SIG-M5 treated with dmso at 0.1 percent for 504 hours (cell line): ENCODE measurements around the gene SPOCD1.

Experiments
- DNase-seq: peaks from one replicate; lab custom pipeline; 2025; ENCODE audit not compliant: unreplicated experiment; lab: John Stamatoyannopoulos, UW

SPOCD1 gene

DNA sequence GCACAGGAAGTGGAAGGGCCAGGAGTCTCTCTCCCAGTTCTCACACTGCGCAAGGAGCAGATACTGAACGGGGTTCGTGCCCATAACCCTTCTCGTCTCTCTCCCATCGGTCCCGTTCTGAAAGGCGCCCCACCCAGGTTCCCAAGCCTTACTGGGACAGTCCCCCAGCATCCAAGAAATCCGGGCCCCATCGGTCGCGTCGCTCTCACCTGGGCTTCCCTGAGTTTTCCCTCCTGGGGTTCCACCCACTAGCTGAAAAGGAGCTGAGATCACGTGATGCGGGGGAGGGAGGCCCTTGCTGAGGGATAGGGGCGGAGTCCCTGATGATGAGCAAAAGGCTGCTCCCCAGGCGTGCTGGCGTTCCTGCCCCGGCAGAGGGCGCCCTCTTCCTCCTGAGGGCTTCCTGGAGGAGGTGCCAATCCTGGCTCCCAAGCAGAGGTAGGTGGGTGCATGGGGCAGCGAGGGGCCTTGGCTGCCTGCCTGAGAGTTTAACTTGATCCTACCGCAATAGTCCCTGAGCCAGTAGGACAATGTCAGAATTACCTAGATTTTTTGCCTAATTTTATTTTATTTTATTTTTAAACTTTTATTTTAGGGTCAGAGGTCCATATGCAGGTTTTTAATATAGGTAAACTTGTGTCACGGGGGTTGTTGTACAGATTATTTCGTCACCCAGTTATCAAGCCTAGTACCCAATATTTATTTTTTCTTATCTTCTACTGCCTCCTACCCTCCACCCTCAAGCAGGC, at the start of gene SPOCD1:
Gene SPOCD1 (minus strand): TSS at position 271 of the 749 bp plus-strand sequence. CDS start 689 bp downstream, outside the sequence.
- DNase-seq = peak; percentile 77

DNA sequence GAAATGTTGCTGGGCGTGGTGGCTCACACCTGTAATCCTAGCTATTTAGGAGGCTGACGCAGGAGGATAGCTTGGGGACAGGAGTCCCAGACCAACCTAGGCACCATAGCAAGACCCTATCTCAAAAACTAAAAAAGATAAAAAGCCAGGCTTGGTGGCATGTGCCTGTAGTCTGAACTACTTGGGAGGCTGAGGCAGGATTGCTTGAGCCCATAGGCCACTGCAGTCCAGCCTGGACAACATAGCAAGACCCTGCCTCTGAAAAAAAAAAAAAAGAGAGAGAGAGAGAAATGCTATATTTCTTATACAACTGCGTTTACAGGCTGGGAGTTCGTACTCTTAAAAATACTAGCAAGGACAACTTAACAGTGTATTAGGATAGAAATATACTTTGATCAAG, 46.2 kb upstream of the SPOCD1 start:
- DNase-seq = no peak

DNA sequence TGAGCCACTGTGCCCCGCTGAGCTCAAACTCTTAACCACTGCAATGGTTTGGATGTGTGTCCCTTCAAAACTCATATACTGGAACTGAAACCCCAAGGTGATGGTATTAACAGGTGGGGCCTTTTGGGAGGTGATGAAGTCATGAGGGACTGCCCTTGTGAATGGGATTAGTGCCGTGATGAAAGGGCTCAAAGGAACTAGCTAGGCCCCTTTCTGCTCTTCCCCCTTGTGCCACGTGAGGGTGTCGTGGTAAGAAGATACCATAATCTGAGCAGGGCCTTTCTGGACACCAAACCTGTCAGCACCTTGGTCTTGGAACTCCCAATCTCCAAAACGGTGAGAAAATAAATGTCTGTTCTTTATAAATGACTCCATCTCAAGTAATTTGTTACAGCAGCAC, 45.5 kb upstream of the SPOCD1 start:
- DNase-seq = no peak

DNA sequence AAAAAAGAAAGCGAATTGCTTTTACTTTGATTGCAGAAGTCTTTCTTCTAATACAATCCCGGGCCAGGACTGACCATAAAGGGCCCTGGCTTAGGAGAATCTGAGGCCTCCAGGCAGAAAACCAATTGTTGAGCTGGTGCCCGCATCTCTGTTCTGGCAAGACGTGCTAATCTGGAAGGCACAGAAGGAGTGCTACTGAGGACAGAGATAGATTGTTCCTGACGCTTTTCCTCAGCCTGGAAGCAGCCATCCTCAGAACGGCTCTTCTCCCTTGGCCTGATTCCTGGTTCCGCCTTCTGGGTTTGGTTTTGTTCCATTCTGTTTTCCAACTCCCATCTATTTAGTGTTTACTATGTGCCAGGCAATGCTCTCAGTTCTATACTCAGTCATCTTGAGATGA, 44.8 kb upstream of the SPOCD1 start:
- DNase-seq = no peak

DNA sequence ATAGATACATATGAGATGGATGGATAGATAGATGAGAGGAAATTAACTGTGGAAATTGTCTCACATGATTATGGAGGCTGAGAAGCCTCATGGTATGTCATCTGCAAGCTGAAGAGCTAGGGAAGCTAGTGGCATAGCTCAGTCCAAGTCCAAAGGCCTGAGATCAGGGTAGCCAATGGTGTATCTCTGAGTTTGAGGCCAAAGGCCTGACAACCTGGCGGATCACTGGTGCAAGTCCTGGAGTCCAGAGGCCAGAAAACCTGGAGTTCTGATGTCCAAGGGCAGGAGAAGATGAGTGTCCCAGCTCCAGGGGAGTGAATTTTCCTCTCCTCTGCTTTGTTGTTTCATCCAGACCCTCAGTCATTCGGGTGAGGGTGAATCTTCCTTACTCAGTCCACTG, 43.9 kb upstream of the SPOCD1 start:
- no peak for DNase-seq

DNA sequence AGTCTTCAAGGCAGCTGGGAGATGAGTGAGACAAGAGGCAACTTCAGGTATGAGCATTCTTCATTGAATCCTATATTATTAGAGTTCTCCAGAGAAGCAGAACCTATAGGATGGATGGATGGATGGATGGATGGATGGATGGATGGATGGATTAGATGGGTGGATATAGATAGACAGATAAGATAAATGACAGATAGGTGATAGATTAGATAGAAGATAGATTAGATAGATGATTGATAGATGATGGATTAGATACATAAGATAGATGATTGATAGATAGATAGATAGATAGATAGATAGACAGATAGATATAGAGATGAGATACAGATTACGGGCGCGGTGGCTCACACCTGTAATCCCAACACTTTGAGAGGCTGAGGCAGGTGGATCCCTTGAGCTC, 43.2 kb upstream of the SPOCD1 start:
- no peak for DNase-seq

DNA sequence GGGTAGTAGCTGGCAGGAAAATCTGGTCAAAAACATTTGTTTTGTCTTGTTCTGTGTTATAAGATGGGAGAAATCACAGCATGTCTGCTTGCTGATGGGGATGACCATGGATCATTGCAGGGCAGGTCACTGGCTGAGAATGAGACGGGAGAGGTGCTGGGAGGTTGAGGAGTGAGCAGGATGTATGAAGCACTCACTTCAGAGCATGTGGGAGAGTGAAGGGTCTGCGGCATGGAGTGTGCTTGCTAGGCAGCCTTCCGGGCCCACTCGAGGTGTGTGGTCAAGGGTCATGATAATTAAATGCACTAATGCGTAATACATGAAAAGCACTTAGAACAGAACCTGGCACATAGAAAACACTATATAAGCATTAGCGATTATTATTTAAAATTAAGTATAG, 42.0 kb upstream of the SPOCD1 start:
- DNase-seq = no peak

DNA sequence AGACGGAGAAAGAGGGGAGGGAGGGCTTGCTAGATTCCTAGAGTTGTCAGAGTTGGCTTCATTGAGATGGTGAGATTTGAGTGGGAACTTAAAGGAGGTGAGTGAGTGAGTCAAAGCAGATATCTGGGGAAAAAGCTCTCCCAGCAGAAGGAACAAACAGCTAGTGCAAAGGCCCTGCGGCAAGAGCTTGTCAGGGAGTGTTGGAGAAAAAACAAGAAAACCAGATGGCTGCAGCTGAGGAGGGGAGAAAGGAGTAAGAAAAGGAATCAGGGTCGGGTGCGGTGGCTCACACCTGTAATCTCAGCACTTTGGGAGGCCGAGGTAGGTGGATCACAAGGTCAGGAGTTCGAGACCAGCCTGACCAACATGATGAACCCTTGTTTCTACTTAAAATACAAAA, 40.3 kb upstream of the SPOCD1 start:
- DNase-seq = no peak

DNA sequence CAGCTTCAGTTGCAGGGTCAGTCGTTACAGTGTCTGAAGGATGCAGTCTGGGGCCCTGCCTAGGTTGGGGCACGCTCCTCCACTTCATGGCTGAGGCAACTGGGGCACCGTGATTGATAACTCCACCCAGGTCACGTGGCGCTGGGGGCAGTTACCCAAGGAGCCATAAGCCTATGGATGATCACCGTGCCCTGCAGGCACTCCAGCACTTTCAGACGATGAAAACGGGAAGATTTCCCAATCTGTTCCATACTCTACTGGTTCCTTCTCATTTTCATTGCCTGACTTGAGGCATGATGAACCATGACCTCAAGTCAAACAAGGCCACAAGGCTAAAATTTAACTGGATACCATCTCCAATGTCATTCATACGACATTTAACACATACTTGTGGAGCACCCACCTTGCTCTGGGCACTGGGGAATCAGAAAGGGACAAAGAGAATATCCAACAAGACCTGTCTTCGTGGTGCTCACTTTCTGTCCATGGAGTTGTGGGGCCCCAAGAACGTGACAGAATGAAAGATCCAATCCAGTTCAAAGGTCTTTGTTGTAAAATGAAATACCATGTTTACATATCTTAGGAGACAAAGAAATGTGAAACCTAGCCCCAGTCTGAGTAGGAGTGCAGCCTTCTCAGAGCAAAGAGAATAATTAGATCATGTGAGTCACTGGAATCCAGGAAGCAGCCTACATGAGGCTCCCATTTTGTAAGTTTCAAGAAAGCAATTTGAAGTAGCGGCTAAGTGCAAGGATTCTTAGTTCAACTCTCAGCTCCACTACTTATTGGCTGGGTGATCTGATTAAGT, 39.4 kb upstream of the SPOCD1 start:
- DNase-seq = peak; percentile 43

DNA sequence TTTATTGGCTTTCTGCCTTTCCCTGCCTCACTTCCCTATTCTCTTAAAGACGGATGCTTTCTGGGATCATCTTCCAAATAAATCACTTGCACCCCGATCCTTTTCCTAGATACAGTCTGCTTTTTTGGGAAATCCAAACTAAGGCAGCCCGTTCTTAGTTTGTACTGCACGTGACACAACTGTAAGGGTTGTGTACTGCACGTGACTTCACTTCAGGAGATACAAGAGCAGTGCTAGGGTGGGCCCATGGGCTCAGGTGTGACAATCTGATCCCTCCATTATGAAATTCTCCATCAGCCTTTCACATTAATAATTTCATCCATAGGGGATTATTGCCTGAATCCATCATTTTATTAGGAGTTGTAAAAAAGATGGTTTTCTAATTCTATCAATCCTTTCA, 33.8 kb upstream of the SPOCD1 start:
- no peak for DNase-seq

DNA sequence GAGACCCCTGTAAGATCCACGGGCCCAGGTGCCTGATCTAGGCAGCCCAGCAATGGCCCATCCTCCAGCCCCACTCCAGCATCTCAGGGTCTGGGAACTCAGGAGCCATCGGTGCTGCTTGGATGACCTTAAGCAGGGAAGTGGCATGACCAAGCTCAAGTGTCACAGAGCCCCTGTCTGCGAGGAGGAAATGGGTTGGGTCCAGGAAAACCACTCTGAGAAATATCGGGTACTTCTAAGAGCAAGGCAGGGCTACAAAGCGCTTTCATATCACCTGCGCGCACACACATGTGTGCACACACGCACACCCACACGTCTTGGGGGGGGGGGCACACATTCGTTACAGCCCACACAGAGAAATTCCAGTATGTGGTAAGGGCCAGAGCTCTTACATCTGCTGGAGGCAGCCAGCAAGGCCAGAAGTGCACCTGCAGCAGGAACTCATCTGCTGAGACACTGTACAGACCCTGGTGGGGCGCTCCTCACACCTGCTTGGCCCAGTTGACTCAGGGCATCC, 32.6 kb upstream of the SPOCD1 start:
- no peak for DNase-seq

DNA sequence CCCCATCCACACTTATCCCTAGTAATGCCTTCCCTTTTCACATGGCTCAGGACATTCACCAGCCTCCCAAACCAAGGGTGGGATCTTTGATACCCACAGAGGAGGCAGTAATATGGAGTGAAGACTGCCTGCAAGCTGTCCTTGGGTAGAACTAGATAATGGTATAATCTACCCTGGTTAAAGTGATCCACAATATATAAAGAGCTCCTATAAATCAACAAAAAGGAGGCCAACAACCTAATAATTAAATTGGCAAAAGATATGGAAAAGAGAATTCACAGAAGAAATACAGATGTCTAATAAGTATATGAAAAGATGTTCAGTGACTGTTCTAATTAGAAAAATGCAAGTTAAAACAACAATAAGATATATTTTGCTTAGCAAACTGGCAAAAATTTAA, 30.7 kb upstream of the SPOCD1 start:
- DNase-seq = no peak

DNA sequence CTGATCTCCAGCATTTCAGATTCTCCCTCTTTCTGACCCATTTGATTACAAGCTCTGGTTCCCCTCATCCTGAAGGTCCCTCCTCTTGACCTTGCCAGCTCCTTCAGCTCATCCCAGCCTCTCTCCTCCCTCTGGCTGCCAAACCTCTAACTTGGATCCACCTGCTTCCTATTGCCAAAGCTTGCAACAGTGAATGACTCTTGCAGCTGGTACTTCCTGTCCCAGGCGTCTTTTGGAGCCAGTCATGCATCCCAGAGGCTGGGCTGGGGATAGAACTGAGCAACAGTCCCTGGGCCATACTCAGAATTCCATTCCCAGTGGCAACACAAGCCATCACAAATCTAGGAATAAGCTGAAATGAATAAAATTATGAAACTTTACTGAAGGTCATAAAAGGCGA, 27.7 kb upstream of the SPOCD1 start:
- DNase-seq = no peak

DNA sequence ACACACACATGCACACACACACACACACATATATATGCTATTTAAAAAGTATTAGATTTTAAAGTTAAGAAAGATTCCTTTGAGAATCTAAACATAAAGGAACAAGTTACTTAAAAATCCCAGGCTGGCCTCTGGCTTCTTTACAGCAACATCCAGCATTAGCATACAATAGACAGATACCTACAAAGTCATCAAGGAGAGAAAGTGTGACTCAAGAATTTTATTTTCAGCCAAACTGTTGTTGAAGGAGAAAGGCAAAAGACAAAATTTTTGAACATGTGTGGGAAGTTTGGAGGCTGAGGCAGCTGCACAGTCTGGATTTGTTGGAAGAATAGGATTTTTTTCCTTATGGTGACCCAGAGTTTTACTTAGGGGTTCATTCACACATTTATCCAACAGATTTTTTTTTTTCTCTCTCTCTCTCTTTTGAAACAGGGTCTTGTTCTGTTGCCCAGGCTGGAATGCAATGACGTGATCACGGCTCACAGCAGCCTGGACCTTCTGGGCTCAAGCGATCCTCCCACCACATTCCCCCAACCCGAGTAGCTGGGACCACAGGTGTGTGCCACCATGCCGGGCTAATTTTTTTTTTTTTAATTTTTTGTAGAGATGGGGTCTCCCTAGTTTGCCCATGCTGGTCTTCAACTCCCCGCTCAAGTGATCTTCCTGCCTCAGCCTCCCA, 24.0 kb upstream of the SPOCD1 start:
- no peak for DNase-seq

DNA sequence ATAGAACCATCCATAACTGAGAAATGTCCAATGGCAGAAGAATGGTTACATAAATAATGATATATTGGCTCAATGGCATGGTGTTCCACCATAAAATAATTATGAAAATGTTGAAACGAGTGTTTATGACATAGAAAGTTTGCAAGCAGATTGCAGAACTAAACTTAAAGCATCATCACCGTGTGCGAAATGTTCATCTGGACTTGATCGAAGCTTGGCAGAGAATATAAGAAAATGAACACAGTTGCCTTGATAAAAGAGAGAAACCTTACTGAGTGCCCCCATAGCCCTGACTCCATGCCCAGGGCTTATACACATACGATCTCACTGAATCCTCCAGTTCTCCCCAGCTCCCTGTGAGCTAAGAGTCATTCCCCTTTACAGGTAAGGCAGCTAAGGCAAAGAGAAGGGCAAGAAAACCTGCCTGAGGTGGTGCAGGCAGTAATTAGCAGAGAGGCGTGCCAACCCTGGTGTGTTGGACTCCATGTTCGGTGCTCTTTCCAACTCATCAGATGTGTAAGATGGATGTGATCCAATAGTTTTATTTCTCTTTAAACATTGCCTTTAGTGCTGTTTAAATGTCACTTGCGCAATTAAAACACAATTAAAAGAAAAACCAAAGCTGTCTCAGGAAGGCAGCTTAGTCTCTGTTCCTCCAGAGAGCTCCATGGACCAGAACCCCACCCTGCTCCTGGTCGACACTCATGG, 21.8 kb upstream of the SPOCD1 start:
- no peak for DNase-seq

DNA sequence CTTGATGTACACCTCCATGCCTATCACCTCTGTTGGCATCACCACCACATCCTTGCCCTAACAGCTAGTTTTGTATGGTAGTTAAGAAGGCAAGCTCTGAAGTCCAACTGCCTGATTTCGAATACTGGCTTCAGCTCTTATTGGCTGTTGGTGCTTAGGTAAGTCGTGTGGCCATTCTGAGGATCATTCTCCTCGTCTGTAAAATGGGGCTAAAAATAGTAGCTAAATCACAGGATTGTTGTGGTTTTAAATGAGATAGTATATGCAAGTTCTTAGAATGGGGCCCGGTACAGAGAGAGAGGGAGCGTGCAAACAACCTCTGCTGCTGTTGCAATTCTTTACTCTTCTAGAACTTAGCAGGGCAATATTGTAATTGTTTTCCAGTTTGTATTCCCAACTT, 20.8 kb upstream of the SPOCD1 start:
- DNase-seq = no peak

DNA sequence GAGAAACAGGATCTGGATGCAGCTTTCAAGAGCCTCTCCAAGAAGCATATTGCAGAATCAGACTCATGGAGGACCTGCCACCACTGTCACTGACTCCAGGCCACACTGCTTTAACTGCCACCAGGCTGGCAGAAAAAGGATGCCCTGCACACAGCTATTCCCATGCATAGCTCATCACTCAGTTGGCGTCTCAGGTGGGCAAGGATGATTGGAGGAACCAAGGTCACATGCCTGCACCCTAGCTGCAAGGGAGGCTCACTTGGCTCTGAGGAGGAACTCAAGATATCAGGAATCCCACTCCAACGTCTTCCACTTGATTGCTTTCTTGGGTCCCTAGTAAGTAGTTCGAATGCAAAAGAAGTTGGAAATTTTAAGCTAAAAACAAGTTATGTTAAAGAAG, 19.6 kb upstream of the SPOCD1 start:
- DNase-seq = no peak

DNA sequence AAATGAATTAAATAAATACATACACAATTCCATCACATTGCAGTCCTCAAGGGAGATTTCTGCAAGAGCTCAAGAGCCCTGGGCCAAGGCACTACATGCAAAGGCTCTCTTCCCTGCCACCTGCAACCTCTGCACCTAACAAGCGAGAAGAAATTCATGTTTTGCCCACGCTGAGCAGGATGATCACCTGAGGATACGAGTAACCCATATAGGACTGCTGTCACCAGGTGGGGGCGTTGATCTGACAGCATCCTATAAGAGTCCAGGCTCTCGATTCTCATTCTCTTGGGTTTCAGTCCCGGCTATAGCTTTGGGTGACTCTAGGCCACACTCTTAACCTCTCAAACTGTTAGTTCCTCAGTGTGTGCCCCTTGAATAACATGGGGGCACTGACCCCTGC, 18.7 kb upstream of the SPOCD1 start:
- DNase-seq = no peak

DNA sequence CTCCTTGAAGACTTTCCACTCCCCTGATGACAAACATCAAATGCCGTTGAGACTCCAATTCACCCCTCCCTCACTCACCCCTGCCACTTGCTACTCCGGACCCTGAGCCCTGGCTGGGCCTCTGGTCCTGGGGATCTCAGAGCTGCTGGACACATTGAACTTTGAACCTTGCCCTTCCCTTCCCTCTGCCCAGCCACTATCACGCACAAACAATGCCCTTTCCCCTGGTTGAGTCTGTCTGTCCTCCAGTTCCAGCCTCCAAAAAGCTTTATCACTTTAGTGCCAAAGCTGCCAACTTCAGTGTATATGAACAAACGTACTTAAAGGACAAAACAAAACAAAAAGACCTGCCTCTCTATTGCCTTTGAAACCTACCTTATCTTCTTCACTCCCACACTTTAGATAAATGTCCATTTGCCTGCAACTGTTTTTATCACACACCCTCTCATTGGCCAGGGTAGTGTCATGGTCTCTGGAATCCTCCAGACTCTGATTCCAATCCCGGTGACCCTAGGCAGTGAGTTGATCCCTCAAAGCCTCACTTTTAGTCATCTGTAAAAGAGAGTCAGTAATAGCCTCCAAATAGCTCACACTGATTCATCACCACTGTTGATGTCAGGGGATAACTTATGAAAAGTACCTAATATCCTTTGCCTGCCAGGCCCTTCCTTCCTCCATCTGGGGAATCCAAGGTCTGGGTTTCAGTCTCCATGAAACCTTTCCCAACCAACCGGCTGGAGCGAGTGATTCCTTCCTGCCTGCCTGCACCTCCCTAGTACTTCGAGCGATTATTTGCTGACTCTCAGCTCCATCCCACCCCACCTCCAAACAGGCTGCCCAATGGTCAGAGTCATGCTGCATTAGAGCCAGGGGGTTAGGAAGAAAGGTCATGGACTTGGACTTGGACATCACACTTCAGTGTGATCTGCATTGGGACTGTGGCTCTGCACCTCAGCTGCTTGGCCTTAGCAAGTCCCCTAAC, 15.9 kb upstream of the SPOCD1 start:
- DNase-seq = no peak

DNA sequence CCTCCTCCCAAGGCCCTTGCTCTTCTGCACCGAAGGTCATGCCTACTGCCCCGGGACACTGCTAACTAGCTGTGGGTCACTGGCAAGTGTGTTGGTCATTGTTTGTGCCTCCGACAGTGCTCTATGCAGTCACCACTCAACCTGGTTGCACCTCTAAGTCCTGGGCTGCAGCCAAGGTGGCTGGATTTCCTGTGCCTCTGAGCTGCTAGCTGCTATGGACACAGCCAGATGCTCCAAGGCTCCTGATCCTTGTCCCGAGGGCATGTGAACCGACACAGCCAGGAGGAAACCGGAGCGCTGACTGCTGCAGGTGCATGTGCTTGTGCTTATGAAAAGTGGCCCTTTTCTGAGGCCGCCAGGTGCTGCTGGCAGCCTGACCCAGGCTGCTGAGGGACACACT, 14.7 kb upstream of the SPOCD1 start:
- DNase-seq = no peak
